ENCODE results near the gene TAX1BP3. TPM values are rescaled to one million over a fixed set of nuclear protein-coding genes. Genes with fewer than 3 reads are reported as not detected.

Gene TAX1BP3
- total and polyA plus RNA-seq, 2 of the 13 experiments (the other 11 are each of a cell fraction or from before 2014, with no cell fraction given), result 16.7 to 45.1 TPM

DNA sequence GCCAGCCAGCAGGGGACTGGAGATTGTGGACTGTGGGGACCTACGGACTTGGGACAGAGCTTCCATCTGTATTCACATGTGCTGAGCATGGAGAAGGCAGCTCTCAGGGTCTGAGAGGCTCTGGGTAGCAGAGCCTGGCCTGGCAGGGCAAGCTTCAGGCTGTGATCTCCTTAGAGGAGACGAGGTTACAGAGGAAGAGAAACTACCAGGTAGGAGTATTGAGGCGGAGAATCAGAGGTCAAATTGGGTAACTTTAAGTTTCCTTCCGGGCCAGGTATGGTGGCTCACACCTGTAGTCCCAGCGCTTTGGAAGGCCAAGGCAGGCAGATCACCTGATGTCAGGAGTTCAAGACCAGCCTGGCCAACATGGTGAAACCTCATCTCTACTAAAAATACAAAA lies 23.1 kb downstream of the TAX1BP3 start:
- WGBS (ENCODE audit: low lambda C conversion rate), result 80% methylated on average over 5 of the region's 5 CpGs
- H3K27me3 ChIP-seq (ENCODE audit: control insufficient read depth in 1 of 2, insufficient read depth in 2 of 2, low read length in 2 of 2), result no peaks in the 10 kb centered on the region
- POLR2A ChIA-PET, result interaction anchor here (0.7 kb wide), 1 partner anchor 33 kb away, joined by 3 read pairs; no protein-coding TSS in a partner anchor
- H3K36me3 ChIP-seq (replicated peaks in 1 of 2; ENCODE audit: control insufficient read depth in 1 of 2, insufficient read depth in 2 of 2, low read length in 2 of 2), result peaks cover 3 to 15% of the 10 kb centered on the region in 2 experiments; a peak in 2 of 5 replicates
- no peak overlapping the region for H2AFZ ChIP-seq (ENCODE audit: low read length)
- no peak for DNase-seq (ENCODE audit: low spot score)
- TF ChIP-seq ZNF251 (CRISPR knock-in tag; IDR thresholded peaks at IDR 0.05), result no peak
- TF ChIP-seq, protein P1, sequence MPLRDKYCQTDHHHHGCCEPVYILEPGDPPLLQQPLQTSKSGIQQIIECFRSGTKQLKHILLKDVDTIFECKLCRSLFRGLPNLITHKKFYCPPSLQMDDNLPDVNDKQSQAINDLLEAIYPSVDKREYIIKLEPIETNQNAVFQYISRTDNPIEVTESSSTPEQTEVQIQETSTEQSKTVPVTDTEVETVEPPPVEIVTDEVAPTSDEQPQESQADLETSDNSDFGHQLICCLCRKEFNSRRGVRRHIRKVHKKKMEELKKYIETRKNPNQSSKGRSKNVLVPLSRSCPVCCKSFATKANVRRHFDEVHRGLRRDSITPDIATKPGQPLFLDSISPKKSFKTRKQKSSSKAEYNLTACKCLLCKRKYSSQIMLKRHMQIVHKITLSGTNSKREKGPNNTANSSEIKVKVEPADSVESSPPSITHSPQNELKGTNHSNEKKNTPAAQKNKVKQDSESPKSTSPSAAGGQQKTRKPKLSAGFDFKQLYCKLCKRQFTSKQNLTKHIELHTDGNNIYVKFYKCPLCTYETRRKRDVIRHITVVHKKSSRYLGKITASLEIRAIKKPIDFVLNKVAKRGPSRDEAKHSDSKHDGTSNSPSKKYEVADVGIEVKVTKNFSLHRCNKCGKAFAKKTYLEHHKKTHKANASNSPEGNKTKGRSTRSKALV (CRISPR knock-in tag; IDR thresholded peaks at IDR 0.05), result no peak
- TF ChIP-seq, protein P2, sequence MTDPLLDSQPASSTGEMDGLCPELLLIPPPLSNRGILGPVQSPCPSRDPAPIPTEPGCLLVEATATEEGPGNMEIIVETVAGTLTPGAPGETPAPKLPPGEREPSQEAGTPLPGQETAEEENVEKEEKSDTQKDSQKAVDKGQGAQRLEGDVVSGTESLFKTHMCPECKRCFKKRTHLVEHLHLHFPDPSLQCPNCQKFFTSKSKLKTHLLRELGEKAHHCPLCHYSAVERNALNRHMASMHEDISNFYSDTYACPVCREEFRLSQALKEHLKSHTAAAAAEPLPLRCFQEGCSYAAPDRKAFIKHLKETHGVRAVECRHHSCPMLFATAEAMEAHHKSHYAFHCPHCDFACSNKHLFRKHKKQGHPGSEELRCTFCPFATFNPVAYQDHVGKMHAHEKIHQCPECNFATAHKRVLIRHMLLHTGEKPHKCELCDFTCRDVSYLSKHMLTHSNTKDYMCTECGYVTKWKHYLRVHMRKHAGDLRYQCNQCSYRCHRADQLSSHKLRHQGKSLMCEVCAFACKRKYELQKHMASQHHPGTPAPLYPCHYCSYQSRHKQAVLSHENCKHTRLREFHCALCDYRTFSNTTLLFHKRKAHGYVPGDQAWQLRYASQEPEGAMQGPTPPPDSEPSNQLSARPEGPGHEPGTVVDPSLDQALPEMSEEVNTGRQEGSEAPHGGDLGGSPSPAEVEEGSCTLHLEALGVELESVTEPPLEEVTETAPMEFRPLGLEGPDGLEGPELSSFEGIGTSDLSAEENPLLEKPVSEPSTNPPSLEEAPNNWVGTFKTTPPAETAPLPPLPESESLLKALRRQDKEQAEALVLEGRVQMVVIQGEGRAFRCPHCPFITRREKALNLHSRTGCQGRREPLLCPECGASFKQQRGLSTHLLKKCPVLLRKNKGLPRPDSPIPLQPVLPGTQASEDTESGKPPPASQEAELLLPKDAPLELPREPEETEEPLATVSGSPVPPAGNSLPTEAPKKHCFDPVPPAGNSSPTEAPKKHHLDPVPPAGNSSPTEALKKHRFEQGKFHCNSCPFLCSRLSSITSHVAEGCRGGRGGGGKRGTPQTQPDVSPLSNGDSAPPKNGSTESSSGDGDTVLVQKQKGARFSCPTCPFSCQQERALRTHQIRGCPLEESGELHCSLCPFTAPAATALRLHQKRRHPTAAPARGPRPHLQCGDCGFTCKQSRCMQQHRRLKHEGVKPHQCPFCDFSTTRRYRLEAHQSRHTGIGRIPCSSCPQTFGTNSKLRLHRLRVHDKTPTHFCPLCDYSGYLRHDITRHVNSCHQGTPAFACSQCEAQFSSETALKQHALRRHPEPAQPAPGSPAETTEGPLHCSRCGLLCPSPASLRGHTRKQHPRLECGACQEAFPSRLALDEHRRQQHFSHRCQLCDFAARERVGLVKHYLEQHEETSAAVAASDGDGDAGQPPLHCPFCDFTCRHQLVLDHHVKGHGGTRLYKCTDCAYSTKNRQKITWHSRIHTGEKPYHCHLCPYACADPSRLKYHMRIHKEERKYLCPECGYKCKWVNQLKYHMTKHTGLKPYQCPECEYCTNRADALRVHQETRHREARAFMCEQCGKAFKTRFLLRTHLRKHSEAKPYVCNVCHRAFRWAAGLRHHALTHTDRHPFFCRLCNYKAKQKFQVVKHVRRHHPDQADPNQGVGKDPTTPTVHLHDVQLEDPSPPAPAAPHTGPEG (CRISPR knock-in tag; IDR thresholded peaks at IDR 0.05), result no peak
- no peak for TF ChIP-seq ZNF644 (CRISPR knock-in tag; IDR thresholded peaks at IDR 0.05; ENCODE audit: low read depth)
- TF ChIP-seq, protein P3, sequence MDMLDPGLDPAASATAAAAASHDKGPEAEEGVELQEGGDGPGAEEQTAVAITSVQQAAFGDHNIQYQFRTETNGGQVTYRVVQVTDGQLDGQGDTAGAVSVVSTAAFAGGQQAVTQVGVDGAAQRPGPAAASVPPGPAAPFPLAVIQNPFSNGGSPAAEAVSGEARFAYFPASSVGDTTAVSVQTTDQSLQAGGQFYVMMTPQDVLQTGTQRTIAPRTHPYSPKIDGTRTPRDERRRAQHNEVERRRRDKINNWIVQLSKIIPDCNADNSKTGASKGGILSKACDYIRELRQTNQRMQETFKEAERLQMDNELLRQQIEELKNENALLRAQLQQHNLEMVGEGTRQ (IDR thresholded peaks at IDR 0.05; ENCODE audit: low read depth, low read length), result no peak
- TF ChIP-seq, protein P3 (CRISPR knock-in tag; IDR thresholded peaks at IDR 0.05; ENCODE audit: borderline replicate concordance), result no peak
- TF ChIP-seq SAFB2 (CRISPR knock-in tag; IDR thresholded peaks at IDR 0.05; ENCODE audit: borderline replicate concordance, low read depth), result no peak
- no peak for TF ChIP-seq NCOR1 (IDR thresholded peaks at IDR 0.05; ENCODE audit: borderline replicate concordance, low read length)
- no peak overlapping the region for H3K9ac ChIP-seq (ENCODE audit: insufficient read depth, low read depth, low read length)
- no peak for FAIRE-seq
- in situ Hi-C loops (cut with HindIII; ENCODE audit: extremely low pct_ligation_motif_present, low pct_unique_long_range_greater_than_20kb), result no loop called here
- H3K27ac ChIP-seq (ENCODE audit: extremely low read length, insufficient read depth, low read length), result no peak overlapping the region
- ATAC-seq, result no peak
- intact Hi-C loops (cut with micrococcal nuclease; ENCODE audit: unreplicated experiment), result no loop called here
- no peak overlapping the region for H3K4me2 ChIP-seq (ENCODE audit: low read depth, low read length)
- CTCF ChIA-PET (ENCODE audit: low intra/inter-chr PET ratio, low total read pairs), result no interaction called here
- H3K9me3 ChIP-seq (ENCODE audit: low read length), result no peaks in the 10 kb centered on the region
- no peak overlapping the region for H3K4me3 ChIP-seq (replicated peaks in 1 of 3; ENCODE audit: insufficient read depth in 1 of 3, low read depth in 2 of 3, low read length in 3 of 3)
- H3K4me1 ChIP-seq (ENCODE audit: insufficient read depth, low read length), result peaks cover 33% of the 10 kb centered on the region
- BruUV-seq (replicated peaks), result no TSS peak
- no peaks in the 10 kb centered on the region for H4K20me1 ChIP-seq (ENCODE audit: insufficient read depth, low read length)
- no peaks in the 10 kb centered on the region for H3K79me2 ChIP-seq (ENCODE audit: insufficient read depth, low read length)
